CD14-positive monocyte (primary cell): ENCODE measurements around the gene GMCL1. TPM values are rescaled to one million over a fixed set of nuclear protein-coding genes. Genes with fewer than 3 reads are reported as not detected.
A peak's percentile ranks its signal among the peaks of the same experiment; 100 is the strongest.

Experiments used
- DNase-seq, 3 donors: peaks; one replicate each; pipeline ENCODE4 v3.0.0-alpha.2; 2011 to 2022
- H2AFZ ChIP-seq: 2 replicates; pipeline ENCODE4 v1.6.0; 2012; ENCODE audit warnings: mild to moderate bottlenecking, low read depth, low read length, inconsistent platforms; ENCODE audit not compliant: insufficient read depth, poor library complexity, severe bottlenecking
- H3K27ac ChIP-seq, 2 donors: 1 replicate in 1 of 2; 2 replicates in 1 of 2; pipeline ENCODE4 v1.5.1; 2012 to 2013; ENCODE audit warnings: low read length in 2 of 2, control low read depth in 1 of 2, inconsistent platforms in 1 of 2, low read depth in 1 of 2, mild to moderate bottlenecking in 1 of 2
- H3K27me3 ChIP-seq, 2 donors: one replicate each; pipeline versions ENCODE4 v1.6.0 to v1.6.1; 2011 to 2013; ENCODE audit warnings: low read length in 2 of 2; ENCODE audit not compliant: control insufficient read depth in 2 of 2, insufficient read depth in 2 of 2
- H3K36me3 ChIP-seq, 2 donors: replicated peaks in 1 of 2; 1 replicate in 1 of 2; 2 replicates in 1 of 2; pipeline versions ENCODE4 v1.5.1 to v1.6.1; 2012 to 2013; ENCODE audit warnings: low read length in 2 of 2, control low read depth in 1 of 2, inconsistent platforms in 1 of 2, mild to moderate bottlenecking in 1 of 2; ENCODE audit not compliant: insufficient read depth in 2 of 2, control insufficient read depth in 1 of 2
- H3K4me1 ChIP-seq, 2 donors: 1 replicate in 1 of 2; 2 replicates in 1 of 2; pipeline versions ENCODE4 v1.5.1 to v1.6.1; 2012 to 2013; ENCODE audit warnings: low read length in 2 of 2, control low read depth in 1 of 2, inconsistent platforms in 1 of 2, mild to moderate bottlenecking in 1 of 2, moderate library complexity in 1 of 2; ENCODE audit not compliant: insufficient read depth in 2 of 2, control insufficient read depth in 1 of 2
- H3K4me2 ChIP-seq: replicated peaks from 2 replicates; pipeline ENCODE3; 2012; ENCODE audit warnings: low read length, moderate library complexity, mild to moderate bottlenecking; ENCODE audit not compliant: poor library complexity, severe bottlenecking; ENCODE audit errors: extremely low read depth
- H3K4me3 ChIP-seq, 3 experiments: fragments of 200-600 bp in 1 of 3; sonication (generic) in 1 of 3; replicated peaks in 1 of 3; 1 replicate in 2 of 3; 2 replicates in 1 of 3; pipeline ENCODE4 v1.5.1; 2011 to 2013; ENCODE audit warnings: low read length in 3 of 3, mild to moderate bottlenecking in 3 of 3, control low read depth in 2 of 3, low read depth in 2 of 3, inconsistent platforms in 1 of 3, moderate library complexity in 1 of 3
- H3K79me2 ChIP-seq: 2 replicates; pipeline ENCODE4 v1.6.0; 2012; ENCODE audit warnings: mild to moderate bottlenecking, control low read depth, inconsistent platforms, low read length, moderate library complexity; ENCODE audit not compliant: insufficient read depth
- H3K9ac ChIP-seq: 2 replicates; pipeline ENCODE4 v1.6.0; 2017; ENCODE audit warnings: low read length, mild to moderate bottlenecking; ENCODE audit not compliant: insufficient read depth, poor library complexity, severe bottlenecking
- H3K9me3 ChIP-seq, 2 donors: replicated peaks in 1 of 2; 1 replicate in 1 of 2; 2 replicates in 1 of 2; pipeline versions ENCODE4 v1.5.1 to v1.6.1; 2012 to 2013; ENCODE audit warnings: low read length in 2 of 2, control low read depth in 1 of 2; ENCODE audit not compliant: control insufficient read depth in 1 of 2, insufficient read depth in 1 of 2
- H4K20me1 ChIP-seq: 2 replicates; pipeline ENCODE4 v1.6.0; 2012; ENCODE audit warnings: mild to moderate bottlenecking, low read length, control low read depth, moderate library complexity; ENCODE audit not compliant: insufficient read depth
- H3K27ac Mint-ChIP-seq, 7 donors: one replicate each; pipeline ENCODE4 v1.8.0; 2020; ENCODE audit warnings: mild to moderate bottlenecking in 7 of 7, mixed read lengths in 7 of 7, moderate library complexity in 6 of 7, inconsistent platforms in 2 of 7
- H3K27me3 Mint-ChIP-seq, 3 donors: one replicate each; pipeline ENCODE4 v1.8.0; 2021 to 2022; ENCODE audit warnings: low read depth in 3 of 3, mild to moderate bottlenecking in 3 of 3, mixed read lengths in 3 of 3, moderate library complexity in 3 of 3, inconsistent platforms in 1 of 3
- H3K36me3 Mint-ChIP-seq, 2 donors: one replicate each; pipeline ENCODE4 v1.8.0; 2020; ENCODE audit warnings: mixed read lengths in 2 of 2, inconsistent platforms in 1 of 2, mild to moderate bottlenecking in 1 of 2
- H3K4me1 Mint-ChIP-seq: one replicate; pipeline ENCODE4 v1.8.0; 2020; ENCODE audit warnings: mild to moderate bottlenecking, mixed read lengths
- H3K4me3 Mint-ChIP-seq, 2 donors: one replicate each; pipeline ENCODE4 v1.8.0; 2020; ENCODE audit warnings: mild to moderate bottlenecking in 2 of 2, mixed read lengths in 2 of 2, moderate library complexity in 1 of 2
- H3K9me3 Mint-ChIP-seq, 7 donors: one replicate each; pipeline ENCODE4 v1.8.0; 2020 to 2022; ENCODE audit warnings: mixed read lengths in 7 of 7, mild to moderate bottlenecking in 6 of 7, moderate library complexity in 6 of 7, inconsistent platforms in 2 of 7
- WGBS: methylation state at CpG from one replicate; pipeline ENCODE4 v1.1.5; 2013; ENCODE audit warnings: missing lambda C conversion rate; ENCODE audit not compliant: insufficient coverage; 5-methylcytosine and 5-hydroxymethylcytosine counted together
- intact Hi-C, 2 donors: fragments of 100-400 bp; cut with micrococcal nuclease; formaldehyde crosslinking; loops; one replicate each; pipeline versions ENCODE4 v1.15.0 to v1.15.1; 2023
- polyA plus RNA-seq, 3 donors: library from polyadenylated mRNA; depleted of rRNA in 1 of 3; unstranded in 2 of 3; stranded (reverse) in 1 of 3; fragments of 300-500 nt in 2 of 3; fragments of >200 nt in 1 of 3; fragmentation: Illumina TruSeq in 2 of 3; gene quantifications; 1 replicate in 2 of 3; 2 replicates in 1 of 3; pipeline ENCODE4 v1.2.3, GENCODE V29; 2012 to 2021
- TF ChIP-seq, protein P1 (sequence below): fragments of 200-600 bp; IDR thresholded peaks from one replicate; pipeline ENCODE4 v1.8.0; 2022; ENCODE audit warnings: antibody characterized with exemption, mild to moderate bottlenecking

GMCL1 gene
- polyA plus RNA-seq, 3 donors = 4.4 to 15.1 (median 9.4) TPM

DNA sequence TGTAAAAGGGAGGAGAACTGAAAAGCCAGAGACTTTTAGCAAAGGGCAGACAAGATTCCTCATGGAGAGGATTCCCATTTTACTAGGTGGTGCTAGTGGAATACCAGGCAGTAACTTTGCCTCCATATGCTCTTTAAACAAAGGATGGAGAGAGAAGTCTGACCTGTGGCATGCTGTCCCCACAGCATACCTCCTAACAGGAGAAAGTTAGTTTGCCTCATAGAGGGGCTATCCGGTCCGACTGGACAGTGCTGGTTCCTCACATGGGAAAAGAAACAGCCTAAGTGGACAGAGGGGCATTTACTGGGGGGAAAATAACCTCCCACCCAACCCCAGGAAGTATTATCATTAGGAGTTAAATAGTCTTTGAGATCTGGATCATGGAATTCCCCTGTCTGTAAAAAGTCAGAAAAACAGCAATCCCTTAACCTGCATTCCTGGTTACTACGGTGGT lies 31.6 kb upstream of the GMCL1 start:
- Histone ChIP-seq H2AFZ (no peak overlapping the region), H3K9me3 (no peaks in the 10 kb centered on the region), H3K4me3 (no peak overlapping the region), H3K4me2 (no peak overlapping the region), H3K27me3 (no peaks in the 10 kb centered on the region), H3K9ac (no peak overlapping the region), H3K27ac (no peak overlapping the region), H4K20me1 (no peaks in the 10 kb centered on the region), H3K4me1 (peaks cover 6 to 20% of the 10 kb centered on the region in 2 donors), H3K36me3 (peaks cover 0 to 52% of the 10 kb centered on the region in 2 donors), H3K79me2 (no peaks in the 10 kb centered on the region)
- TF ChIP-seq, protein P1, sequence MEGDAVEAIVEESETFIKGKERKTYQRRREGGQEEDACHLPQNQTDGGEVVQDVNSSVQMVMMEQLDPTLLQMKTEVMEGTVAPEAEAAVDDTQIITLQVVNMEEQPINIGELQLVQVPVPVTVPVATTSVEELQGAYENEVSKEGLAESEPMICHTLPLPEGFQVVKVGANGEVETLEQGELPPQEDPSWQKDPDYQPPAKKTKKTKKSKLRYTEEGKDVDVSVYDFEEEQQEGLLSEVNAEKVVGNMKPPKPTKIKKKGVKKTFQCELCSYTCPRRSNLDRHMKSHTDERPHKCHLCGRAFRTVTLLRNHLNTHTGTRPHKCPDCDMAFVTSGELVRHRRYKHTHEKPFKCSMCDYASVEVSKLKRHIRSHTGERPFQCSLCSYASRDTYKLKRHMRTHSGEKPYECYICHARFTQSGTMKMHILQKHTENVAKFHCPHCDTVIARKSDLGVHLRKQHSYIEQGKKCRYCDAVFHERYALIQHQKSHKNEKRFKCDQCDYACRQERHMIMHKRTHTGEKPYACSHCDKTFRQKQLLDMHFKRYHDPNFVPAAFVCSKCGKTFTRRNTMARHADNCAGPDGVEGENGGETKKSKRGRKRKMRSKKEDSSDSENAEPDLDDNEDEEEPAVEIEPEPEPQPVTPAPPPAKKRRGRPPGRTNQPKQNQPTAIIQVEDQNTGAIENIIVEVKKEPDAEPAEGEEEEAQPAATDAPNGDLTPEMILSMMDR = no peak
- peaks cover 33% of the 10 kb centered on the region for H3K4me1 Mint-ChIP-seq
- H3K9me3 Mint-ChIP-seq = no peaks in the 10 kb centered on the region
- intact Hi-C loops = loop anchor here in 1 of 2 donors (10.0 kb wide), 1 partner anchor 53 kb away; the partner anchor contains the start of gene ANXA4
- WGBS = no CpG with 5 or more reads among the region's 3 CpGs
- no peak overlapping the region for H3K4me3 Mint-ChIP-seq
- peaks cover 31 to 35% of the 10 kb centered on the region in 2 donors for H3K36me3 Mint-ChIP-seq
- peaks cover 0 to 2% (median 0%) of the 10 kb centered on the region in 3 donors for H3K27me3 Mint-ChIP-seq
- peak overlapping the region in 1 of 7 donors; percentile 62 for H3K27ac Mint-ChIP-seq
- no peak for DNase-seq

DNA sequence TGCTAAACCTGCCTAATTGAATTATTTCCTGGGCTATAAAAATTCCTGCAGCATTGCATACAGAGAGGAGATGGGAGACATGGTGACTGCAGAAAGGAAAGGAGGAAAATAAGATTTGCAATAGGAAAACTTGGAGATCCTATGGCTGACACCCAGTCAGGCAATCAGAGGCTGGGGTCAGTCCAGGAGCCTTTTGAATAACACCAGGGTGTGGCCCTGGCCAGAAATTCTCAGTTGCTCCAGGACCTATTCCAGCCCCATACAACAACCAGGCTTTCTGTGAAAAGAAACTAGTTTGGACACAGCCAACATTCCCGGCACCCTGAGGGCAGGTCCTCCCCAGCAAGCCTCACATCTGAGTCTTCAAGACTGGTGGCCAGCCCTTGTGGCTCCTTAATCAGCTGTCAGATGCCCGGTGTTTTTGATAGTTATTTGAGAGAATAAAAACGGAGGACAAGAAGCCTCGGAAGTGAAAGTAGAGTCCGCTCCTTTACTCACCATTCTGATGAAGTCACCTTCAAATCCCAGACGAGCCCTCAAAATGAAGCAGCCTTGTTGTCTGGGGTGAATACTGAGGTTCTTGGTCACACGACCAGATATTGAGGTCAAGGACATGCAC lies 31.1 kb upstream of the GMCL1 start:
- intact Hi-C loops = loop anchor here in 1 of 2 donors (10.0 kb wide), 1 partner anchor 54 kb away; the partner anchor contains the start of gene ANXA4
- TF ChIP-seq, protein P1 = no peak
- H3K4me1 Mint-ChIP-seq = peaks cover 39% of the 10 kb centered on the region
- H4K20me1 ChIP-seq = no peaks in the 10 kb centered on the region
- H3K27me3 Mint-ChIP-seq = peaks cover 0 to 2% (median 0%) of the 10 kb centered on the region in 3 donors
- DNase-seq = no peak
- no peaks in the 10 kb centered on the region for H3K9me3 ChIP-seq
- peak overlapping the region in 4 of 7 donors; percentile 14 to 67 (median 46) for H3K27ac Mint-ChIP-seq
- peaks cover 0 to 49% of the 10 kb centered on the region in 2 donors for H3K36me3 ChIP-seq
- H3K79me2 ChIP-seq = no peaks in the 10 kb centered on the region
- 0% methylated on average over 1 of the region's 7 CpGs for WGBS
- no peak overlapping the region for H3K9ac ChIP-seq
- peak overlapping the region in 1 of 3 experiments; percentile 6 for H3K4me3 ChIP-seq
- peak overlapping the region; percentile 69 to 73 for H3K4me3 Mint-ChIP-seq
- peak overlapping the region; percentile 37 for H3K4me2 ChIP-seq
- H3K4me1 ChIP-seq = peaks cover 11 to 25% of the 10 kb centered on the region in 2 donors
- H3K36me3 Mint-ChIP-seq = peaks cover 26 to 30% of the 10 kb centered on the region in 2 donors
- no peak overlapping the region for H2AFZ ChIP-seq
- H3K27me3 ChIP-seq = no peaks in the 10 kb centered on the region
- H3K27ac ChIP-seq = no peak overlapping the region
- no peaks in the 10 kb centered on the region for H3K9me3 Mint-ChIP-seq
